Stimulated activated CD4-positive, alpha-beta T cell treated with anti-CD3 and anti-CD28 coated beads, Interleukin-4, amount 100 ng/mL, for 4 hours (primary cell): ENCODE measurements around the gene UBASH3A.
"Not testable (repeated sequence)": the region's sequence is repeated elsewhere in the genome, so short reads cannot be mapped to it uniquely, and the experiment has no call there.

Source experiments
- DNase-seq, 2 experiments: peaks; one replicate each; pipeline ENCODE4 v3.0.0-alpha.2; 2020

UBASH3A gene

DNA sequence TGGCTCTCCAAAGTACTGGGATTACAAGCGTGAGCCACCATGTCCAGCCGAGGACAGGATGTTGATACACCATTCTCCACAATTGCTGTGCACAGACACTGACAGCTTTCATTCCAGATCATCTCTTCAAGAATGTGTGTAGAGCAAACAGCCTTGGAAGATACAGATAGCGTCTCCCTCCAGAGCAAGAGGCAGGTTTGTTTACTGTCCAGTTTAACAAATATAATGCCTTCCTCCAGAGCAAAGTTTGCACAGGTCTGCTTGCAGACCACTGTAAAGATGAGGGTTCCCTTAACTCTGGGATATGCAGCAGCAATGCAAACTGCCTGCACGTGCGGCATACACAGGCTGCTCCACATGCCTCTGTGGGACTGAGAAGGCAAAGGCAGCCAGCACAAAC lies 12.4 kb upstream of the UBASH3A start:
- DNase-seq, result no peak

- DNase-seq, result no peak
These were observed 10.8 kb upstream of the UBASH3A start for GRCh38 chr21:42392731-42393442.

- DNase-seq, result no peak
These were observed 10.2 kb upstream of the UBASH3A start for GRCh38 chr21:42393443-42393950.

DNA sequence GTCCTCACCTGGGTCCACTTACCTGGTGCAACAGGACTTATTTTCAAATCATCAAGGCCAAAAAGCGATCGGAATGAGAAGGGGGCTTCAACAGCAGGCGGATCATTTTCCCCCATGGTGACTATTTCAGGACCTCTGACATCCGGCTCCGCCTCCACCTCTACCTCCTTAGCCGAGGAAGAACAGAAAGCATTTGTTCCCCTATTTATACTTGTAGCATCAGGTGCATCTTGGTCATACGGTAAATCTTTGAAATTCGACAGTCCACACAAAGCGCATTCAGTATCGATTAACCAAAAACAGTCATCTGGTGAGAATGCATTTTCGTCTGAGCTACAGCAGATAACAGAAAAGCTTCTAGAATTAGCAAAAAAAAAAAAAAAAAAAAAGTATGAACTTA lies 8.4 kb upstream of the UBASH3A start:
- DNase-seq, result no peak

GRCh38 chr21:42395905-42396651 lies 7.6 kb upstream of the UBASH3A start, which contains the start of gene TMPRSS3:
Gene TMPRSS3 (minus strand): TSS chr21:42396052. CDS start chr21:42395417, 635 bp downstream.
- no peak for DNase-seq

DNA sequence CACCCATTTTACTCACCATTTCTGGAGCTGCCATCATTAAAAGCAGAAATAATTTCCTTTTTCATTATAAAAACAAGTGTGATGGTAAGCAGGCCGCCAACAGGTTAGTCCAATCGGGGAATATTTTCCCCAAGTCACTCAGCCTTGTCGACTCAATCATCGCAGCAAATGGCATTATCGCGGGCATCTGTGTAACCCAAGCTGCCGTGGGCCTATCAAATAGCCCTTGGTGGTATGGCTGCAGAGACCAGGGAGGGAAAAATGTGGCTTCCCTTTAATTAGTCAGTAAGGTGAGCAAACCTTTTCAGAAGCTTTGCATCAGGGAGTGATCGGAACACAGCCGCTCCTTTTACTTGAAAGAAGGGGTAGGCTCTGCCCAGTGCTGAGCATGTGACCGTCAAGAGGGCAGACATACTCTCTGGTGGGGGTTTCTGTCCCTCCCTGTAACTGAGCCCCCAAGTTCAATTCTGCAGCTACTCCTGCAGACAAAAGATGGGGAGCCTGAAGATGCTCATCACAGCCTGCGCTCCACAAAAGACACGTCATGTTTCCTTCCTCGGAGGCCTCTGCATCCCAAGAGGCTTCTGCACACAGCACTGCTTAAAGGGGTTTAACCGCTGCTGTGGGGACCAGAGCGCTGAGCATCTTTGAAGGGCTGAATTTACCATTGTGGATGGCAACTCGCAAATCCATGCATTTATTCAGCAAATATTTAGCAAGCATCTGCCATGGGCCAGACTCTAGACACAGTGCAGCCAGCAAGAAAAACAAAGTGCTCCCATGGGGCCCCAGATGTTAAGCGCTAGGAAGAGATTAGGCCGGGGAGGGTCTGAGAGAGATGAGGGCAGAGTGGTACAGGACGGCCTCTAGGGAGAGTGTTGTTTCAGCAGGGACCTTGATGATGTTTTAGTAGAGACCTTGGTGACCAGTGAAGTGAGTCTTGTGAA lies 6.6 kb upstream of the UBASH3A start:
- no peak for DNase-seq

GRCh38 chr21:42397746-42398394 lies 5.8 kb upstream of the UBASH3A start:
- no peak for DNase-seq

- DNase-seq, result no peak
These were observed 5.2 kb upstream of the UBASH3A start for GRCh38 chr21:42398436-42399028.

GRCh38 chr21:42400525-42400924 lies 3.2 kb upstream of the UBASH3A start:
- no peak for DNase-seq

- DNase-seq, result no peak
These were observed 2.5 kb upstream of the UBASH3A start for GRCh38 chr21:42401154-42401553.

DNA sequence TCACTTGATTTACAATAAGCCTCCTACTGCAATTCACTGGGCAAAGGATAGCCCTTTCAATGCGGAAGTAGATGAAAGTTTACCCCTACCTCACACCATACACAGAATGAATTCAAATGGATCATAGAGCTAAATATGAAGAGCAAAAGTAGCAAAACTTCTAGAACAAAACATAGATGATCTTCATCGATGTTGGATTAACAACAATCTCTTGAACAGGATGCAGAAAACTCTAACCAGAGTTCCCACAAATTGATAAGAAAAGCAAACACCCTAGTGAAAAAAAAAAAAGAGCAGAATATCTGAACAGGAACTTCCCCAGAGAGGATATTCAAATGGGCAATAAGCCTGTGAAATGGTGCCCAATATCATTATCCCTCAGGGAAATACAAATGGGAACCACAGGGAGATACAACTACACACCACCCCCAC lies 1.9 kb upstream of the UBASH3A start:
- DNase-seq, result no peak

DNA sequence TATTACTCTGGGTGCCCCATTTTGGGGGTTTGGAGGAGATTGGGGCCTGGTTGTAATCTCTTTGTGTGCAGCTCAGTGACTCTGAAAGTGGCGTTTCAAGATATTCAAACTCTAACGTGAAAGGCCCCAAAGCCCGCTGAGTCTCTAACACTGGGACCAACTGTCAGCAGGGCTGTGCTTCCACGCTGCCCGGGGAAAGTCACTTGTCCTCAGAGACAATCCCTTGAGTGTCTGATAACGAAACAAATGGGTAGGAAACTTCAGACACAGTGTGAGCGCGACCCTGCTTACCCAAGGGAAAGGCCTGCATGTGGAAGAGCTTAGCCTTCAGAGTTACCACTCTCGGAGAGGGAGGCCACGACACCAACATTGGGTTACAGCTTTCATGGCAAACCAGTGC lies 837 bp downstream of the UBASH3A start:
- peak in 1 of 2 experiments; percentile 24 for DNase-seq

- DNase-seq, result no peak
These were observed 1.6 kb downstream of the UBASH3A start for GRCh38 chr21:42405064-42406013.

DNA sequence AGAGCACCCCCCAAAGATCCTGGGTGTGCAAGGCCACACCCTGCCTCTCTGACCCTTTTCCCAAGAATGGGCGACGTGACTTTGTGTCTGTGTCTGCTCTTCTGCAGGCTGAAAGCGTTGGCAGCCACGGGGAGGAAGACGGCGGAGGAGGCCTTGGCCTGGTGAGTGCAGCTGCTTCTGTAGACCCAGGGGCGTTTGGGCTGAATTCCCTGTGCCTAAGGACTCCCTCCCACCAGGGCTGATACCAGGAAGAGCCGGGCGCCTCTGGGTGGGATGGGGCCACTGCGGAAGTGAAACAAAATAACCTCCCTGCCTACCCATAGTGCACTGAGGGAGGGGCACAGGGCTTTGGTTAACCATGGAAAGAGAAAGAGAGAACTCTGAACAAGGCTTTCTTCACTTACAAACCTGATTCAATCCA lies 2.5 kb downstream of the UBASH3A start:
- DNase-seq, result peak; percentile 40 to 50

- no peak for DNase-seq
These were observed 3.2 kb downstream of the UBASH3A start for GRCh38 chr21:42406866-42407265.

DNA sequence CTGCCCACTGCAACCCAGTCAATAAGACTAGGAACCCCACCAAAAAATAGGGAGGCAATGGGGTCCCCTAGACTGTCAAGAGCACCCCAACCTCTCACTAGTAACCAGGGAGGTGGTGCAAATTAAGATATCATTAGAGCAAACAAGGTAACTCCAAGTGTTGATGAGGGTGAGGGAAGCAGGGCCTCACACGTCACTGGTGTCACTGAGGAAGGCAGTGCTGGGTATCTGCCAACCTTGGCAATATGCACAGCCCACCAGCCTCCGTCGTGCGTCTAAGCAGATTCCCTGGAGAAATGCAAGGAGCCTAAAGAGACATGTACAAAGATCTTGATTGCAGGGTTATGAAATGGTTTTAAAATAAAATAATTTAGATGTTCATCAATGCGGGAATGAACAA lies 3.8 kb downstream of the UBASH3A start:
- no peak for DNase-seq

GRCh38 chr21:42408718-42409117 lies 5.0 kb downstream of the UBASH3A start:
- DNase-seq, result not testable (repeated sequence)

DNA sequence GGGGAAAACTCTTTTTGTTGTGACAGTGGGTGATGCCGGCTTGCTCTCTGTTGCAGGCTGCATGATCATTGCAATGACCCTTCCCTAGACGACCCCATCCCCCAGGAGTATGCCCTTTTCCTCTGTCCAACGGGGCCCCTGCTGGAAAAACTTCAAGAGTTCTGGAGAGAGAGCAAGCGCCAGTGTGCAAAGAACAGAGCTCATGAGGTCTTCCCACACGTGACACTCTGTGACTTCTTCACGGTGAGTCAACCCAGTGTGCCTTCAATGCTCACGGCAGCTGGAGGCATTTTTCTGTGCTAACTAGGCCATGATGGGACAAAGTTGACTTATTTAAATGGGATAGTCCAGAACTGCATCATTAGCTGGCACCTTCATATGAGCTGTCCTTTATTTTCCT lies 5.7 kb downstream of the UBASH3A start:
- DNase-seq, result peak in 1 of 2 experiments; percentile 38

- DNase-seq, result no peak
These were observed 7.6 kb downstream of the UBASH3A start for GRCh38 chr21:42411197-42411869.
